GM11168 (cell line): Measurements from ENCODE around the gene KCTD8.
"Not testable (repeated sequence)": the region's sequence is repeated elsewhere in the genome, so short reads cannot be mapped to it uniquely, and the experiment has no call there.

ENCODE experiments used
- in situ Hi-C: fragments of 300-500 bp; cut with MboI; formaldehyde crosslinking; loops from one replicate; pipeline ENCODE4 v1.12.0; 2022; ENCODE audit warnings: low sequenced_read_pairs; ENCODE audit not compliant: unreplicated experiment

The KCTD8 gene

DNA sequence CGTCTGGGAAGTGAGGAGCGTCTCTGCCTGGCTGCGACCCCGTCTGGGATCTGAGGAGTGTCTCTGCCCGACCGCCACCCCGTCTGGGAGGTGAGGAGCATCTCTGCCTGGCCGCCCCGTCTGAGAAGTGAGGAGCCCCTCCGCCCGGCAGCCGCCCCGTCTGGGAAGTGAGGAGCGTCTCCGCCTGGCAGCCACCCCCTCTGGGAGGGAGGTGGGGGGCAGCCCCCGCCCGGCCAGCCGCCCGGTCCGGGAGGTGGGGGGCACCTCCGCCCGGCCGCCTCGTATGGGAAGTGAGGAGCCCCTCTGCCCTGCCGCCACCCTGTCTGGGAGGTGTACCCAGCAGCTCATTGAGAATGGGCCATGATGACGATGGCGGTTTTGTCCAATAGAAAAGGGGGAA is 280.8 kb downstream of the KCTD8 start:
- in situ Hi-C loops = not testable (repeated sequence)

- in situ Hi-C loops = no loop called here
Observed at GRCh38 chr4:44165938-44166337, 282.7 kb downstream of the KCTD8 start.

DNA sequence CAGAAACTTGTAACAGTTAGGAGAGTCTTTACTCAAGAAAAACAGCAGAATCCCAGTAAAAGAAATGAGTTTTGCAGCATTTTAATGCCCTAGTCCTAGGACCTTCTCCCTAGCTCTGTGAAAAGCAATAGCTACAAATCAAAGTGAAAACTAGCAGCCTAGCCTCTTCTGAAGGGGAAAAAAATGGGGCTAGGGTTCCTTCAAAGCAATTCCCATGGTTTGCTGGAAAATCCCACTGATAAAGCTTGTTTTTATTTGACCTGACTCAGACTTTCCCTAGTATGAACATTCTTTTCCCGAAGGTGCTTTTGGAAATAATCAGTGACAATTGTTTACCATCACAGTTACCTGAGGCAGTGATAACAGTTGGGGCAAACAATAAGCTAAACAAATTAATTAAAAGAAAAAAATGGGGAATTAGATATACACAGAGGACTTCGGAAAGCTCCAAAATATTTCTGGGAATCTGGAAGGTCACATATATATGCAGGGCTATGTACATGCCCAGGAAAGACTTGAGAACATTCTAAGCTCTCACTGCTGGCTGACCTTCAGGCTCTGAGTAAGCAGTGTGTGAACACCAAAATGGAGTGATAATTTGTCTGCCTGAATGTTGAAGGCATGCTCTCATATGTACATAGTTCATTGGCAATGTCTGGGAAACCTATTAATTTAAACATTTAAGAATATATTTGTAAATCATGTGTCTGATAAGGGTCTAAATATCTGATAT is 285.9 kb downstream of the KCTD8 start:
- in situ Hi-C loops = no loop called here

- in situ Hi-C loops = no loop called here
Observed at GRCh38 chr4:44161756-44162155, 286.9 kb downstream of the KCTD8 start.

- in situ Hi-C loops = no loop called here
Observed at GRCh38 chr4:44160776-44161367, 287.7 kb downstream of the KCTD8 start.

GRCh38 chr4:44159991-44160390 is 288.6 kb downstream of the KCTD8 start:
- in situ Hi-C loops = no loop called here

DNA sequence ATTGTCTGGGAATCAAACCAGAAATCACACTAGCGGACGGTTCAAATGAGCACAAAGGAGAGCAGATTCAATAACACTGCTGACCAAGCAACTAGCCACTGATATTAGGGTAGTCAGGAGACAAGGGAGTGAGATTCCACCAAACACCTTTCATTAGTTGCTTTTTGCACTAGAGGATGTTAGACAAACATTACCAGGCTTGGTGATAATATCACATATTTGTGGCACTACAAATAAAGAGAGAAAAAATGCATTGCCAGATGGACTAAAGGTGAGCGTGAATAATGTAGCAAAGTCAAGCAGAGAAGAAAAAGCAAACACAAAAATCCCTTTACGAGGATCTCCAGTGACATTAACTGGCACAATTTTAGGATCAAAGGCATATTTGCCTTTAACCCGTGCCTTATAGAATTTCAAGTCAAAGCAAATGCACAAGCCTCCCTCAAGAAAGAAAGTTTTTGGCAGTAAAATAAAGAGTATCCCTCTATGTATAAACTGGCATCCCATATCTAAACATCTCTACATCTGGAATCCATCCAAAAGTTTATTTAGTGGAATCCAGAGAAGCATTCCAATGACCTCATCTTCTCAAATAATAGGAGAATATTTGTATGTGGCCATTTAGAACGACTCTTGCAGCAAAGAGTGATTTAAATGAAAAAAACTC is 290.9 kb downstream of the KCTD8 start:
- in situ Hi-C loops = no loop called here

DNA sequence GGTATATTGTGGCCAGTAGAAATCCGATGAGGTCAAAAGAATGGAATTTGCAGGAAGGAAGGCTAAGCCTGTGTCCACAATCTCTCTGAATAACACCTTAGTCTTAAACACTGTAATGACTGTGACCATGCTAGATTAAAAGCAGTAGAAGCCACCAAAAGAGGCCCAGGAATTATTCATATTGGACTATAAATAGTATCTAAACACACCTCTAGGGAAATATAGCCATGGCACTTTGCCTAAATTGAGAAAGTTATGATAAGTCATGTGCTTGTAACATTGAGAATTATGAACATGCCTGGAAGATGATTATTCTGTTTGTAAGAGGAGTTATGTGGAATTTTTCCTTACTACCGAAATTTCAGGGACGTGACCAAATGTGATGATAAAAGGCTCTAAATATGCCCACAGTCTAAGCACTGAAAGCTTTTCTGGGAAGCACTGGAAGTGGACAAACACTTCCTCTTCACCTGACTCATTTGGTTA is 298.5 kb downstream of the KCTD8 start:
- in situ Hi-C loops = no loop called here

DNA sequence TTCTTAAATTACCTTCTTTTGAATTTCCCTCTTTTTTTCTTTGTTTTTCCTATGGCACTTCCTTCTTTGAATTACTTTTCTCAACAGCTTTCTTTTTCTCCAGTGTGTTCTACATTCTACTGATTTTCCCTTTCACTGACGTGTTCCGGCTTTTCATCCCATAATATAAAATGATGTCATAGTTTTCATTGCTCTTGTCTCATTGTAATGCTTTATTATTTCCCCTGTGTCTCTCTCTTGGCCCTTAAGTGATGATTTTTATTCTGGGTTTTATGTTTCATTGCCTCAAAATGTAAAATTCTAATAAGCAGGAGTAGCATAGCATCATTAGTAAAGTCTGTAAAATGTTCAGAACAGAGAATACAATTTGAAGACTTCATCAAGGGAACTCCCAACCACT is 299.3 kb downstream of the KCTD8 start:
- in situ Hi-C loops = no loop called here

DNA sequence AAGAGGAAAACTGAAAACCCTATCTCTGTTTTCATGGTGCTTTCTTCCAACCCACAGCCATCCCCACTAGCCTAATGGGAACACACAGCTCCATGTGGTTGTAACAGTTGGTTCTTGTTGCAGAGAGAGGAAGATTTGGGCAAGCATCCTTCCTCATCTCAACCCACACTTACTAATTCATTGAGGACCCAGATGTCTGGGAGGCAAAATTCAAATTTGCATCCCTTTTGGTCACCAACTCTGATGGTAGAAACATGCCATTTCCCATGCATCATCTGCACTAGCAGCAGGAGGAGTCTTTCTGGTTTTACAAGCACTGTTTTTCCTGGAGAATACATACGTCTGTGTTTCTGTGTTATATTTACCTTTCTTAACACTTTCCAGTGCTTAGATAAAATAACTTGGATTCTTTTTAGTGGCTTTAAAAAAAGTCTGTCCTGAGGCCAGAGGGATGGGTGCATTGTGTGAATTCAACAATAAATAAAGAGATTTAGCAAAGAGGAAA is 301.0 kb downstream of the KCTD8 start:
- in situ Hi-C loops = no loop called here

DNA sequence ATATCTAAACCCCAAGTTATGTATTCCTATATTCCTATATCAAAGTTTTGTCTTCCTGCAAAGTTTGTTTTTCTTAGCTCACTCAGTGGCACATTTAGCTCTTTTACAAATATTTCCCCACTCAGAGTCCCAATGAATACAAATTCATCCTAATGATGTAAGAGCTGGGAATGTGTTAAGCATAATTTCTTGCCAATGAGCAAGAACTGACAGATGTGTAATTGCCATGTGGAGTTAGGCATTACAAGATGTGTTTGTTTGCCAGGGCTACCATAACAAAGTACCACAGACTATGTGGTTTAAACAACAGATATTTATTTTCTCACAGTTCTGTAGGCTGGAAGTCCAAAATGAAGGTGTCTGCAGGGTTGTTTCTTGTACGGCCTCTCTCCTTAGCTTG is 302.1 kb downstream of the KCTD8 start:
- in situ Hi-C loops = no loop called here

GRCh38 chr4:44145868-44146267 is 302.7 kb downstream of the KCTD8 start:
- in situ Hi-C loops = no loop called here

DNA sequence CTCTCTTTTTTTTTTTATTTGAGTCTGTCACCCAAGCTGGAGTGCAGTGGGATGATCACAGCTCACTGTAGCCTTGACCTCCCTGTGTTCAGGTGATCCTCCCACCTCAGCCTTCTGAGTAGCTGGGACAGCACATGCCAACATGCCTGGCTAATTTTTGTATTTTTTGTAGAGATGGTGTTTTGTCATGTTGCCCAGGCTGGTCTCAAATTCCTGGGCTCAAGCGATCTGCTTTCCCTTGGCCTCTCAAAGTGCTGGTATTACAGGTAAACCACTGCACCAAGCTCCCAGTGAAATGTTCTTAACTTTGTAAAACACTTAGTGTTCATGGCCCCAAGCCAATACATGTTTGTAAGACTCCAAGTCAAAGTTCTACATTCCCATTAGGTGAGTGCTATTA is 316.1 kb downstream of the KCTD8 start:
- in situ Hi-C loops = no loop called here
